A549 (cell line): ENCODE data around the gene FFAR1. TPM values are rescaled to one million over a fixed set of nuclear protein-coding genes. Genes with fewer than 3 reads are reported as not detected.

Source experiments
- ATAC-seq, 2 experiments: fragments of 200-7000 bp in 1 of 2; fragments of >200 bp in 1 of 2; cut with Nextera tagmentation in 1 of 2; cut with Tn5 transposase in 1 of 2; 3 replicates each; pipeline versions ENCODE4 v1.8.0 to v1.9.1; 2018 to 2020; ENCODE audit warnings: mild to moderate bottlenecking in 1 of 2, moderate library complexity in 1 of 2
- CTCF ChIA-PET: fragments of 300-600 bp; sonication (Branson Sonifier 250); formaldehyde crosslinking; extraction: SDS; loops from one replicate; lab custom pipeline; 2021; ENCODE audit warnings: antibody characterized with exemption, inconsistent platforms; lab: Yijun Ruan, JAX
- POLR2A ChIA-PET: fragments of 350-600 bp; formaldehyde crosslinking; extraction: SDS; loops from one replicate; lab custom pipeline; 2021; ENCODE audit warnings: antibody characterized with exemption, inconsistent platforms; lab: Yijun Ruan, JAX
- DNase-seq, 2 experiments: peaks; one replicate each; pipeline versions ENCODE4 v3.0.0 to v3.0.0-alpha.2; 2011 to 2016; ENCODE audit warnings: low read depth in 1 of 2, low spot score in 1 of 2
- FAIRE-seq: peaks from 2 replicates; lab custom pipeline; 2011; peaks lifted over from hg19 to GRCh38; lab: Jason Lieb, UNC
- H3K27ac ChIP-seq, 2 experiments: fragments of >200 bp; sonication (Bioruptor Twin); formaldehyde crosslinking; 3 replicates each; pipeline ENCODE4 v1.5.1; 2016 to 2017
- H3K4me1 ChIP-seq: fragments of >200 bp; sonication (Bioruptor Twin); formaldehyde crosslinking; 3 replicates; pipeline ENCODE4 v1.6.1; 2016
- H3K4me2 ChIP-seq: fragments of >200 bp; sonication (Bioruptor Twin); formaldehyde crosslinking; 3 replicates; pipeline ENCODE4 v1.6.1; 2016
- H3K4me3 ChIP-seq: fragments of >200 bp; sonication (Bioruptor Twin); formaldehyde crosslinking; 3 replicates; pipeline ENCODE4 v1.5.1; 2016
- H3K9me3 ChIP-seq: fragments of >200 bp; sonication (Bioruptor Twin); formaldehyde crosslinking; 3 replicates; pipeline ENCODE4 v1.6.1; 2016
- EHMT2 ChIP-seq: fragments of 200-600 bp; sonication (generic); IDR thresholded peaks from 2 replicates; pipeline ENCODE4 v1.6.1; 2016; ENCODE audit warnings: antibody characterized with exemption, low read depth, mild to moderate bottlenecking, moderate library complexity
- EP300 ChIP-seq, 2 experiments: fragments of >200 bp; sonication (Bioruptor Twin); formaldehyde crosslinking; IDR thresholded peaks; 2 replicates in 1 of 2; 3 replicates in 1 of 2; pipeline ENCODE4 v1.6.1; 2016 to 2017
- HDAC2 ChIP-seq: fragments of 200-600 bp; sonication (generic); IDR thresholded peaks from 2 replicates; pipeline ENCODE4 v1.6.1; 2016
- HES2 ChIP-seq: fragments of >200 bp; sonication (Bioruptor Twin); formaldehyde crosslinking; IDR thresholded peaks from 2 replicates; pipeline ENCODE4 v1.6.1; 2016
- HEYL ChIP-seq: fragments of 250-450 bp; sonication (Bioruptor Pico); IDR thresholded peaks from 2 replicates; pipeline ENCODE4 v1.8.0; 2021; ENCODE audit warnings: mild to moderate bottlenecking, moderate library complexity
- JUN ChIP-seq, 2 experiments: fragments of >200 bp; sonication (Bioruptor Twin); formaldehyde crosslinking; IDR thresholded peaks; 2 replicates in 1 of 2; 3 replicates in 1 of 2; pipeline ENCODE4 v1.6.1; 2016 to 2017
- KDM1A ChIP-seq: fragments of 200-600 bp; sonication (generic); IDR thresholded peaks from 2 replicates; pipeline ENCODE4 v1.6.1; 2016; ENCODE audit warnings: low read depth, mild to moderate bottlenecking
- MAFK ChIP-seq: fragments of 450-650 bp; IDR thresholded peaks from 2 replicates; pipeline ENCODE4 v1.6.1; 2014; ENCODE audit not compliant: partially characterized antibody
- MYC ChIP-seq: IDR thresholded peaks from 2 replicates; pipeline ENCODE4 v1.6.1; 2012; ENCODE audit warnings: mild to moderate bottlenecking, inconsistent platforms, low read length, improper control_type of control experiment, borderline replicate concordance
- NFE2L2 ChIP-seq: fragments of 150-350 bp; conservative IDR thresholded peaks from 2 replicates; pipeline ENCODE4 v1.6.1; 2014; ENCODE audit warnings: low read length
- NR3C1 ChIP-seq: fragments of >200 bp; sonication (Bioruptor Twin); formaldehyde crosslinking; IDR thresholded peaks from 3 replicates; pipeline ENCODE4 v1.6.1; 2017
- PHF8 ChIP-seq: fragments of 200-600 bp; sonication (generic); IDR thresholded peaks from 2 replicates; pipeline ENCODE4 v1.6.1; 2016; ENCODE audit warnings: low read depth, mild to moderate bottlenecking, antibody characterized with exemption, moderate library complexity, borderline replicate concordance
- POLR2AphosphoS2 ChIP-seq: conservative IDR thresholded peaks from 2 replicates; pipeline ENCODE4 v1.6.1; 2012; ENCODE audit warnings: low read length, improper control_type of control experiment, inconsistent platforms
- RARB ChIP-seq: fragments of 250-450 bp; sonication (Bioruptor Pico); IDR thresholded peaks from 2 replicates; pipeline ENCODE4 v1.8.0; 2021; ENCODE audit warnings: mild to moderate bottlenecking, moderate library complexity
- RCOR1 ChIP-seq: fragments of 150-350 bp; IDR thresholded peaks from 2 replicates; pipeline ENCODE4 v1.6.1; 2014; ENCODE audit warnings: antibody characterized with exemption, low read length, low read depth
- REST ChIP-seq: fragments of 200-600 bp; sonication (generic); IDR thresholded peaks from 2 replicates; pipeline ENCODE4 v1.6.1; 2016; ENCODE audit warnings: antibody characterized with exemption, mild to moderate bottlenecking, moderate library complexity
- RFX5 ChIP-seq: fragments of 450-650 bp; IDR thresholded peaks from 2 replicates; pipeline ENCODE4 v1.7.1; 2014; ENCODE audit warnings: antibody characterized with exemption, mild to moderate bottlenecking, moderate library complexity
- SREBF2 ChIP-seq: fragments of 450-650 bp; IDR thresholded peaks from 2 replicates; pipeline ENCODE4 v1.6.1; 2014; ENCODE audit warnings: mild to moderate bottlenecking, moderate library complexity
- USF2 ChIP-seq: fragments of 450-650 bp; IDR thresholded peaks from 2 replicates; pipeline ENCODE4 v1.6.1; 2014; ENCODE audit warnings: antibody characterized with exemption
- ZFP36 ChIP-seq: fragments of 450-650 bp; IDR thresholded peaks from 2 replicates; pipeline ENCODE4 v1.6.1; 2014; ENCODE audit warnings: borderline replicate concordance; ENCODE audit not compliant: partially characterized antibody
- ZNF302 ChIP-seq: fragments of 250-450 bp; sonication (Bioruptor Pico); IDR thresholded peaks from 2 replicates; pipeline ENCODE4 v1.9.0; 2021; ENCODE audit warnings: inconsistent platforms, mild to moderate bottlenecking, moderate library complexity
- WGBS: methylation state at CpG from one replicate; pipeline ENCODE4 v1.1.6; 2017; ENCODE audit errors: missing lambda C conversion rate; 5-methylcytosine and 5-hydroxymethylcytosine counted together
- polyA plus RNA-seq, 4 experiments: library from polyadenylated mRNA; depleted of rRNA in 3 of 4; stranded (reverse); fragments of >200 nt; fragmentation: RNase III in 1 of 4; extraction: RNeasy Plus Mini Kit Qiagen cat#74134 plus additional on column Dnase treatment in 1 of 4; gene quantifications; 2 replicates in 3 of 4; 3 replicates in 1 of 4; pipeline ENCODE4 v1.2.3, GENCODE V29; 2011 to 2017
- TF ChIP-seq, protein P1 (sequence below): fragments of >200 bp; sonication (Bioruptor Twin); formaldehyde crosslinking; IDR thresholded peaks from 3 replicates; pipeline ENCODE4 v1.6.1; 2016

The FFAR1 gene
- polyA plus RNA-seq, 2 of the 4 experiments (the other 2 are of a cell fraction), result not detected

DNA sequence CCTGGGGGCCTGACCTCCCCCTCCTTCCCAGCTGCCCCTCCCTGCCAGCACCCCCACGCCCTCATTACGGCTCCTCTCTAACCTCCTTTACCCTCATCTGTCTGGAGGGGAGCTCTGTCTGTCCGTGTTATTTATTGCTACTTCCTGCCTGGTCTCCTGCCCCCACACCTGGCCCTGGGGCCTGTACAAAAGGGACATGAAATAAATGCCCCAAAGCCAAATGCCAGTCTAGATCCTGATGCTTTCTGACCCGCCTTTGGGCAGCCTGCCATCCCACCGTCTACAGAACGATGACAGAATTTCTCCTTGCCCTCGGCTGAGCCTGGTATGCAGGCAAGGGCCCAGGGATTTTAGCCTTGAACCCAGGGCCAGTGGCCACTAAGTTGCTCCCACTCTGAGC is 34.1 kb upstream of the FFAR1 start:
- ATAC-seq (no peak), FAIRE-seq (no peak), DNase-seq (no peak)
- CTCF ChIA-PET, result interaction anchor here (0.6 to 4.5 kb wide), 8 partner anchors 8 to 487 kb away, joined by 3 to 22 read pairs (median 4); no protein-coding TSS in a partner anchor
- Histone ChIP-seq H3K4me3 (no peak overlapping the region), H3K9me3 (no peaks in the 10 kb centered on the region), H3K4me1 (peaks cover 6% of the 10 kb centered on the region), H3K4me2 (no peak overlapping the region), H3K27ac (no peak overlapping the region)
- POLR2A ChIA-PET, result no interaction called here
- 36% methylated on average over 7 of the region's 7 CpGs for WGBS
- TF ChIP-seq EHMT2 (no peak), RCOR1 (no peak), REST (no peak), HES2 (no peak), ZNF302 (CRISPR knock-in tag) (no peak), EP300 (IDR thresholded peaks at IDR 0.05) (no peak), JUN (IDR thresholded peaks at IDR 0.05) (no peak), PHF8 (no peak), POLR2AphosphoS2 (no peak)
- TF ChIP-seq, protein P1, sequence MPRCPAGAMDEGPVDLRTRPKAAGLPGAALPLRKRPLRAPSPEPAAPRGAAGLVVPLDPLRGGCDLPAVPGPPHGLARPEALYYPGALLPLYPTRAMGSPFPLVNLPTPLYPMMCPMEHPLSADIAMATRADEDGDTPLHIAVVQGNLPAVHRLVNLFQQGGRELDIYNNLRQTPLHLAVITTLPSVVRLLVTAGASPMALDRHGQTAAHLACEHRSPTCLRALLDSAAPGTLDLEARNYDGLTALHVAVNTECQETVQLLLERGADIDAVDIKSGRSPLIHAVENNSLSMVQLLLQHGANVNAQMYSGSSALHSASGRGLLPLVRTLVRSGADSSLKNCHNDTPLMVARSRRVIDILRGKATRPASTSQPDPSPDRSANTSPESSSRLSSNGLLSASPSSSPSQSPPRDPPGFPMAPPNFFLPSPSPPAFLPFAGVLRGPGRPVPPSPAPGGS, result no peak

DNA sequence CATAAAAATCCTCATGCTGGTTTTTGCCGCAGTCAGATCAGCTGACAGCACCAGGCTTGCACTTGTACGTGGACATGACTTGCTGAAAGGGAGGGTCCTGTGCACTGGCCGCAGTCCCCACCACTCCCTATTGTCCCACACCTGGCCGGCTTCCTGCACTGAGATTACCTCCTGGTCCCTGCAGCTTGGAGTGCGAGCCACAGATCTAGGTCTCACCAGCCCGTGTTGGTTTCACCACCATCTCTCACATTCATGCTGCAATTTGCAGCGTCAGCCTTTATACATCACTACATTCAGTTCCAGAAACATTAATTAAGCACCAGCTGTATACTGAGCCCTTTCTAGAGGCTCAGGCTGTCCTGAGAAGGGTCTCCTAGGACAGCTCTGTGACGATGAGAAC is 33.7 kb upstream of the FFAR1 start:
- FAIRE-seq, result no peak
- WGBS, result 72% methylated on average over 8 of the region's 8 CpGs
- no peak overlapping the region for H3K4me3 ChIP-seq
- TF ChIP-seq ZNF302 (CRISPR knock-in tag) (no peak), ZFP36 (peak; percentile 60), RFX5 (no peak), MAFK (peak; percentile 93)
- no peak for ATAC-seq
- ChIA-PET CTCF (interaction anchor here (0.6 to 4.5 kb wide), 7 partner anchors 9 to 487 kb away, joined by 3 to 22 read pairs (median 4); no protein-coding TSS in a partner anchor), POLR2A (no interaction called here)
- H3K27ac ChIP-seq, result no peak overlapping the region
- H3K4me1 ChIP-seq, result peaks cover 10% of the 10 kb centered on the region
- H3K4me2 ChIP-seq, result no peak overlapping the region
- H3K9me3 ChIP-seq, result no peaks in the 10 kb centered on the region
- DNase-seq, result no peak

DNA sequence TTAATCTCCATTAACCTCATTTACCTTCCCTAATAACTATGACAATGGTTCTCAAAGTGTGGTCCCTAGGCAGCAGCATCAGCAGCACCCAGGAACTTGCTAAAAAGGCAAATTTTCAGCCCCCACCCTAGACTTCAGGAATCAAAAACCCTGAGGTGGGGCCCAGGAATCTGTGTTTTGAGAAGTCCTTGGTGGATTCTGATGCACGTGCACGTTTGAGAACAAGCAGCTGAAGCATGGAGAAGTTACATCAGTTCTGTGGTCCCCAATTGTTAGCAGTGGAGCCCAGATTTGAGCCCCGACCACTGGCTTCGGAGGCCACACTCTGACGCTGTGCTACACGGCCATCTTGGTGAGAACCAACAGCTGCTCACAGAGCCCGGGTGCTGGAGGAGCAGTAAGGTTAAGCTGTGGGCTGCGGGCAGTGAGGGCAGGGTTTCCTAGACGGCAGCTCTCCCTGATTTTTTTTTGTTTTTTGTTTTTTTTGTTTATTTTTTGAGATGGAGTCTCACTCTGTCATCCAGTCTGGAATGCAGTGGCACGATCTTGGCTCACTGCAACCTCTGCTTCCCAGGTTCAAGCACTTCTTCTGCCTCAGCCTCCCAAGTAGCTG is 32.7 kb upstream of the FFAR1 start:
- no peak overlapping the region for H3K27ac ChIP-seq
- ATAC-seq (no peak), FAIRE-seq (no peak), DNase-seq (no peak)
- H3K4me2 ChIP-seq, result no peak overlapping the region
- ChIA-PET POLR2A (no interaction called here), CTCF (interaction anchor here (1.0 to 4.5 kb wide), 6 partner anchors 8 to 154 kb away, joined by 3 to 22 read pairs (median 4); partner anchors contain the start of gene USF2)
- no peaks in the 10 kb centered on the region for H3K9me3 ChIP-seq
- WGBS, result 78% methylated on average over 10 of the region's 10 CpGs
- no peak overlapping the region for H3K4me3 ChIP-seq
- peaks cover 16% of the 10 kb centered on the region for H3K4me1 ChIP-seq
- TF ChIP-seq MYC (no peak), KDM1A (no peak), HDAC2 (no peak), NFE2L2 (no peak), JUN (IDR thresholded peaks at IDR 0.05) (no peak), RFX5 (no peak), SREBF2 (no peak), HEYL (CRISPR knock-in tag) (no peak), NR3C1 (no peak), RARB (CRISPR knock-in tag) (no peak), ZFP36 (no peak), USF2 (no peak)
- TF ChIP-seq, protein P1, result no peak
